ENCODE results near the gene C19orf81.

DNA sequence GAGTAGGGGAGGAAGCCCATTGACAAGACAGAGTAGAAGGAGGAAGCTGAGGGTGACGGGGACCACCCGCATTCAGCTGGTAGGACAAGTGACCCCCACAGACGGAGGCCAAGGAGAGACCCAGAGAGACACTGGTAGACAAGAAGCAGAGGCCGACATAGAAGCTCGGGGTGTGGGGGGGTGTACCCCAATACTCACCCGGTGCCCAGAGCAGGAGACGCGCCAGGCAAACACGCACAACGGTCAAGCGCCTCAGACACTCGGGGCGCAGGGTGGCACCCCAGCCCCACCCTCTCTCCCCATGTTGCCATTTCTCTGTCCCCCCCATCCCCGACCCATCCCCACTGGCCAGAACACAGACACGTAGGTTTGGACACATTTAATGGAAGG is 46.8 kb downstream of the C19orf81 start:
- TF ChIP-seq, protein P1, sequence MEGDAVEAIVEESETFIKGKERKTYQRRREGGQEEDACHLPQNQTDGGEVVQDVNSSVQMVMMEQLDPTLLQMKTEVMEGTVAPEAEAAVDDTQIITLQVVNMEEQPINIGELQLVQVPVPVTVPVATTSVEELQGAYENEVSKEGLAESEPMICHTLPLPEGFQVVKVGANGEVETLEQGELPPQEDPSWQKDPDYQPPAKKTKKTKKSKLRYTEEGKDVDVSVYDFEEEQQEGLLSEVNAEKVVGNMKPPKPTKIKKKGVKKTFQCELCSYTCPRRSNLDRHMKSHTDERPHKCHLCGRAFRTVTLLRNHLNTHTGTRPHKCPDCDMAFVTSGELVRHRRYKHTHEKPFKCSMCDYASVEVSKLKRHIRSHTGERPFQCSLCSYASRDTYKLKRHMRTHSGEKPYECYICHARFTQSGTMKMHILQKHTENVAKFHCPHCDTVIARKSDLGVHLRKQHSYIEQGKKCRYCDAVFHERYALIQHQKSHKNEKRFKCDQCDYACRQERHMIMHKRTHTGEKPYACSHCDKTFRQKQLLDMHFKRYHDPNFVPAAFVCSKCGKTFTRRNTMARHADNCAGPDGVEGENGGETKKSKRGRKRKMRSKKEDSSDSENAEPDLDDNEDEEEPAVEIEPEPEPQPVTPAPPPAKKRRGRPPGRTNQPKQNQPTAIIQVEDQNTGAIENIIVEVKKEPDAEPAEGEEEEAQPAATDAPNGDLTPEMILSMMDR (optimal IDR thresholded peaks at IDR 0.05 in 1 of 3, IDR thresholded peaks at IDR 0.05 in 1 of 3, conservative IDR thresholded peaks at IDR 0.05 in 1 of 3; ENCODE audit: extremely low read depth in 1 of 3, insufficient read depth in 2 of 3, low read length in 3 of 3): no peak
- TF ChIP-seq EZH2 (IDR thresholded peaks at IDR 0.05; ENCODE audit: low read length): no peak
